SK-N-SH treated with all-trans-retinoic acid at 6 μM for 48 hours (cell line): ENCODE results near the gene SRSF8.

ENCODE experiments used
- BACH2 ChIP-seq: fragments of 250-450 bp; sonication (Bioruptor Pico); IDR thresholded peaks from 2 replicates; pipeline ENCODE4 v1.9.0; 2021; ENCODE audit warnings: mild to moderate bottlenecking, borderline replicate concordance
- CREB5 ChIP-seq: fragments of 250-450 bp; sonication (Bioruptor Pico); IDR thresholded peaks from 2 replicates; pipeline ENCODE4 v1.5.1; 2020; ENCODE audit warnings: low read depth, mild to moderate bottlenecking, moderate library complexity
- ESRRG ChIP-seq: fragments of 250-450 bp; sonication (Bioruptor Pico); IDR thresholded peaks from 2 replicates; pipeline ENCODE4 v1.6.1; 2021; ENCODE audit warnings: mild to moderate bottlenecking
- PATZ1 ChIP-seq: fragments of 250-450 bp; sonication (Bioruptor Pico); IDR thresholded peaks from 2 replicates; pipeline ENCODE4 v1.8.0; 2020; ENCODE audit warnings: mild to moderate bottlenecking, moderate library complexity, borderline replicate concordance
- POU6F1 ChIP-seq: fragments of 250-450 bp; sonication (Bioruptor Pico); IDR thresholded peaks from 2 replicates; pipeline ENCODE4 v1.8.0; 2021; ENCODE audit warnings: low read depth, mild to moderate bottlenecking, moderate library complexity, borderline replicate concordance
- PPARA ChIP-seq: fragments of 250-450 bp; sonication (Bioruptor Pico); IDR thresholded peaks from 2 replicates; pipeline ENCODE4 v1.5.0; 2020; ENCODE audit warnings: mild to moderate bottlenecking, borderline replicate concordance
- RARB ChIP-seq: fragments of 250-450 bp; sonication (Bioruptor Pico); IDR thresholded peaks from 2 replicates; pipeline ENCODE4 v1.8.0; 2021; ENCODE audit warnings: mild to moderate bottlenecking, moderate library complexity
- SNAI2 ChIP-seq: fragments of 250-450 bp; sonication (Bioruptor Pico); IDR thresholded peaks from 2 replicates; pipeline ENCODE4 v1.5.0; 2020; ENCODE audit warnings: mild to moderate bottlenecking, moderate library complexity
- TSHZ2 ChIP-seq: fragments of 250-450 bp; sonication (Bioruptor Pico); IDR thresholded peaks from 2 replicates; pipeline ENCODE4 v1.5.0; 2020; ENCODE audit warnings: mild to moderate bottlenecking, moderate library complexity
- ZFP3 ChIP-seq: fragments of 250-450 bp; sonication (Bioruptor Pico); IDR thresholded peaks from 2 replicates; pipeline ENCODE4 v1.5.0; 2020; ENCODE audit warnings: mild to moderate bottlenecking, moderate library complexity
- ZFP30 ChIP-seq: fragments of 450-650 bp; formaldehyde crosslinking; IDR thresholded peaks from 2 replicates; pipeline ENCODE4 v1.5.0; 2022; ENCODE audit warnings: mild to moderate bottlenecking, moderate library complexity
- ZNF8 ChIP-seq: fragments of 450-650 bp; formaldehyde crosslinking; IDR thresholded peaks from 2 replicates; pipeline ENCODE4 v1.5.0; 2020; ENCODE audit warnings: mild to moderate bottlenecking, moderate library complexity

- TF ChIP-seq PATZ1 (CRISPR knock-in tag) (no peak), ESRRG (no peak), RARB (CRISPR knock-in tag) (no peak), TSHZ2 (CRISPR knock-in tag) (no peak), ZFP30 (no peak), POU6F1 (CRISPR knock-in tag) (no peak), ZFP3 (CRISPR knock-in tag) (no peak), BACH2 (no peak), PPARA (CRISPR knock-in tag) (no peak), ZNF8 (CRISPR knock-in tag) (no peak), SNAI2 (CRISPR knock-in tag) (no peak), CREB5 (CRISPR knock-in tag) (no peak)
Measured at GRCh38 chr11:95045812-95046211, 20.9 kb upstream of the SRSF8 start.
